Germinal center (tissue), 1 donor: ENCODE data around the gene EVC2.
A peak's percentile ranks its signal among the peaks of the same experiment; 100 is the strongest.
"Not testable (repeated sequence)": the region's sequence is repeated elsewhere in the genome, so short reads cannot be mapped to it uniquely, and the experiment has no call there.

Experiments
- DNase-seq: peaks from one replicate; pipeline ENCODE4 v3.0.0; 2012; ENCODE audit warnings: mixed read lengths, low spot score

EVC2 gene

GRCh38 chr4:5746829-5747737 is 38.7 kb upstream of the EVC2 start:
- DNase-seq, result no peak

- DNase-seq, result no peak
Observed at GRCh38 chr4:5746250-5746649, 37.9 kb upstream of the EVC2 start.

GRCh38 chr4:5742968-5743367 is 34.6 kb upstream of the EVC2 start:
- DNase-seq, result no peak

- no peak for DNase-seq
Observed at GRCh38 chr4:5742388-5742787, 34.0 kb upstream of the EVC2 start.

- DNase-seq, result no peak
Observed at GRCh38 chr4:5738061-5738460, 29.7 kb upstream of the EVC2 start.

- DNase-seq, result no peak
Observed at GRCh38 chr4:5735463-5735862, 27.1 kb upstream of the EVC2 start.

GRCh38 chr4:5734853-5735252 is 26.5 kb upstream of the EVC2 start:
- no peak for DNase-seq

GRCh38 chr4:5732158-5732557 is 23.8 kb upstream of the EVC2 start:
- no peak for DNase-seq

GRCh38 chr4:5730993-5731990 is 22.9 kb upstream of the EVC2 start:
- DNase-seq, result no peak

- DNase-seq, result no peak
Observed at GRCh38 chr4:5730436-5730835, 22.1 kb upstream of the EVC2 start.

- not testable (repeated sequence) for DNase-seq
Observed at GRCh38 chr4:5728412-5728811, 20.1 kb upstream of the EVC2 start.

- no peak for DNase-seq
Observed at GRCh38 chr4:5724377-5724776, 16.0 kb upstream of the EVC2 start.

- DNase-seq, result no peak
Observed at GRCh38 chr4:5722328-5722727, 14.0 kb upstream of the EVC2 start.

GRCh38 chr4:5721923-5722322 is 13.6 kb upstream of the EVC2 start:
- no peak for DNase-seq

GRCh38 chr4:5720980-5721379 is 12.6 kb upstream of the EVC2 start:
- no peak for DNase-seq

- no peak for DNase-seq
Observed at GRCh38 chr4:5720157-5720850, 11.9 kb upstream of the EVC2 start.

GRCh38 chr4:5719350-5720055 is 11.1 kb upstream of the EVC2 start:
- peak; percentile 51 for DNase-seq

- DNase-seq, result no peak
Observed at GRCh38 chr4:5718411-5718810, 10.1 kb upstream of the EVC2 start.

GRCh38 chr4:5717449-5718158 is 9.2 kb upstream of the EVC2 start:
- no peak for DNase-seq

- DNase-seq, result no peak
Observed at GRCh38 chr4:5716391-5716790, 8.0 kb upstream of the EVC2 start.

GRCh38 chr4:5715357-5715756 is 7.0 kb upstream of the EVC2 start:
- no peak for DNase-seq
